Parathyroid adenoma (tissue), 2 donors: Measurements from ENCODE around the gene UBR3.
"Not testable (repeated sequence)": the region's sequence is repeated elsewhere in the genome, so short reads cannot be mapped to it uniquely, and the experiment has no call there.

Experiments
- H2AFZ ChIP-seq: fragments of 300-600 bp; sonication (generic); one replicate; pipeline ENCODE4 v1.7.0; 2017; ENCODE audit warnings: antibody characterized with exemption, mild to moderate bottlenecking
- H3K27ac ChIP-seq: fragments of 300-600 bp; sonication (generic); one replicate; pipeline ENCODE4 v1.7.0; 2017
- H3K27me3 ChIP-seq: fragments of 300-600 bp; sonication (generic); one replicate; pipeline ENCODE4 v1.7.0; 2017; ENCODE audit warnings: low read length; ENCODE audit not compliant: control insufficient read depth, insufficient read depth
- H3K36me3 ChIP-seq: fragments of 300-600 bp; sonication (generic); one replicate; pipeline ENCODE4 v1.7.0; 2017; ENCODE audit warnings: low read length; ENCODE audit not compliant: control insufficient read depth, insufficient read depth
- H3K4me1 ChIP-seq: fragments of 300-600 bp; sonication (generic); one replicate; pipeline ENCODE4 v1.7.0; 2017; ENCODE audit warnings: control low read depth
- H3K4me2 ChIP-seq: fragments of 300-600 bp; sonication (generic); one replicate; pipeline ENCODE4 v1.7.0; 2017; ENCODE audit warnings: low read length
- H3K4me3 ChIP-seq: fragments of 300-600 bp; sonication (generic); one replicate; pipeline ENCODE4 v1.7.0; 2017; ENCODE audit warnings: low read depth, low read length
- H3K79me2 ChIP-seq: fragments of 300-600 bp; sonication (generic); one replicate; pipeline ENCODE4 v1.7.0; 2017; ENCODE audit warnings: control low read depth
- H3K9ac ChIP-seq: fragments of 300-600 bp; sonication (generic); one replicate; pipeline ENCODE4 v1.7.0; 2017; ENCODE audit warnings: mild to moderate bottlenecking
- H3K9me3 ChIP-seq: fragments of 300-600 bp; sonication (generic); one replicate; pipeline ENCODE4 v1.7.0; 2017; ENCODE audit warnings: low read length; ENCODE audit not compliant: control insufficient read depth
- TF ChIP-seq, protein P1 (sequence below): fragments of 300-600 bp; sonication (generic); IDR thresholded peaks from one replicate; pipeline ENCODE4 v1.7.0; 2017; ENCODE audit warnings: antibody characterized with exemption, mild to moderate bottlenecking
- donor health status: primary hyperparathyroidism.

Gene UBR3

DNA sequence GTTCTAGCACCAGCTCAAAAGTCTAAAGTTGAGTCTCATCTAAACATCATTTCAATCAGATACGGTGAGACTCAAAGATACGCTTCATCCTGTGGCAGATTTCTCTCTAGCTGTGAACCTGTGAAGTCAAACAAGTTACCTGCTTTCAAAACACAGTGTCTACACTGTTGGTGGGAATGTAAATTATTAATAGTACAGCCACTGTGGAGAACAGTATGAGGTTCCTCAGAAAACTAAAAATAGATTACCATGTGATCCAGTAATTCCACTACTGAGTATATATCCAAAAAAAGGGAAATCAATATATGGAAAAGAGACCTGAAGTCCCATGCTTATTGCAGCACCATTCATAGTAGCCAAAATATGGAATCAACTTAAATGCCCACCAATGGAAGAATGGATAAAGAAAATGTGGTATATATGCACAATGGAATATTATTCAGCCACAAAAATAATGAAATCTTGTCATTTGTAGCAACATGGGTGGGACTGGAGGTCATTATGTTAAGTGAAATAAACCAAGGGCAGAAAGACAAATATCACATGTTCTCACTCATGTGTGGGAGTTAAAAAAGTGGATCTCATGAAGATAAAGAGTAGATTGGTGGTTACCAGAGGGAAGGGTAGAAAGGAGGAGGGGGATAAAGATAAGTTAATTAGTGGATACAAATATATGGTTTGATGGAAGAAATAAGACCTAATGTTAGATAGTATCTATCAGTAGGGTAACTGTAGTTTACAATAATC is 11.7 kb downstream of the UBR3 start:
- no peaks in the 10 kb centered on the region for H3K9me3 ChIP-seq
- TF ChIP-seq, protein P1, sequence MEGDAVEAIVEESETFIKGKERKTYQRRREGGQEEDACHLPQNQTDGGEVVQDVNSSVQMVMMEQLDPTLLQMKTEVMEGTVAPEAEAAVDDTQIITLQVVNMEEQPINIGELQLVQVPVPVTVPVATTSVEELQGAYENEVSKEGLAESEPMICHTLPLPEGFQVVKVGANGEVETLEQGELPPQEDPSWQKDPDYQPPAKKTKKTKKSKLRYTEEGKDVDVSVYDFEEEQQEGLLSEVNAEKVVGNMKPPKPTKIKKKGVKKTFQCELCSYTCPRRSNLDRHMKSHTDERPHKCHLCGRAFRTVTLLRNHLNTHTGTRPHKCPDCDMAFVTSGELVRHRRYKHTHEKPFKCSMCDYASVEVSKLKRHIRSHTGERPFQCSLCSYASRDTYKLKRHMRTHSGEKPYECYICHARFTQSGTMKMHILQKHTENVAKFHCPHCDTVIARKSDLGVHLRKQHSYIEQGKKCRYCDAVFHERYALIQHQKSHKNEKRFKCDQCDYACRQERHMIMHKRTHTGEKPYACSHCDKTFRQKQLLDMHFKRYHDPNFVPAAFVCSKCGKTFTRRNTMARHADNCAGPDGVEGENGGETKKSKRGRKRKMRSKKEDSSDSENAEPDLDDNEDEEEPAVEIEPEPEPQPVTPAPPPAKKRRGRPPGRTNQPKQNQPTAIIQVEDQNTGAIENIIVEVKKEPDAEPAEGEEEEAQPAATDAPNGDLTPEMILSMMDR, result no peak
- H3K4me1 ChIP-seq, result peaks cover 8% of the 10 kb centered on the region
- no peak overlapping the region for H3K9ac ChIP-seq
- no peak overlapping the region for H2AFZ ChIP-seq
- H3K36me3 ChIP-seq, result no peaks in the 10 kb centered on the region
- no peak overlapping the region for H3K27ac ChIP-seq
- no peaks in the 10 kb centered on the region for H3K27me3 ChIP-seq
- H3K79me2 ChIP-seq, result peaks cover 56% of the 10 kb centered on the region
- no peak overlapping the region for H3K4me2 ChIP-seq
- no peak overlapping the region for H3K4me3 ChIP-seq

DNA sequence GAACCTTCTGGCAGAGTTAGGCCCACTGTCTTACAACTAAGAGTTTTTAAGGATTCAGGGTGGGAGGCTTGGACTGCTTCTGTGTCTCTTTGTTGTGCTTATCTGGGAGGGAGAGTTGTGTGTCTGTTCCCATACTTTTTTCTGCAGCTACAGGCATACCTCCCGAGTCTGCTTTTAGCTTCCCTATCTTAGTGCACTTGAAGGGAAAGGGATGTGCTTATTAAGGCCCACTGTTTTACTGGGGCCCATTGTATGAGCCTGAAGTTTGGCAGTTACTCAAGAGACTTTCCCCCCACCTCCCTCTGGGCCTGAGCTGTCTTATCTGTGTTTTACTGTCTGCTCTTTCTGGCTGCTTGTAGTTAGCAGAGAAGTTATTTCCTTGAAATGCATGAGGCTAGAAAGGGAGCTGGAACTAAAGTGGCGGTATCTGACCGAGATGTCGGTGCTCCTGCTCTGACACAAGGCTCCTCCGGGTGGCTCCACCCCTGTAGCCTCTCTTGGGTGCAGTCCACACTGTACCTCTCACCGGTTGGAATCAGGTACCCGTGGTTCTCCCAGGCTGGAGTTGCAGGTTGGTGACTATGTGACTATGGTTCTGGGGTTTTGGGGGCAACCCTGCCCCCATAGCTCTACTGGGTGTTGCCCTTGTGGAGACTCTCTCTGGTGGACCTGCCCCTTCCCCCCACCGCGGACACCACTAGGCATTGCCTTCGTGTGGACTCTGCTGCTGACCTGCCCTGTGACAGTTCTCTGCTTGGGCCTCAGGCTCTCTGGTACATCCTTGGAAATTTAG is 12.9 kb downstream of the UBR3 start:
- H3K79me2 ChIP-seq, result peaks cover 60% of the 10 kb centered on the region
- TF ChIP-seq, protein P1, result no peak
- H3K4me1 ChIP-seq, result peaks cover 8% of the 10 kb centered on the region
- no peak overlapping the region for H3K4me3 ChIP-seq
- no peak overlapping the region for H2AFZ ChIP-seq
- no peaks in the 10 kb centered on the region for H3K27me3 ChIP-seq
- H3K4me2 ChIP-seq, result no peak overlapping the region
- H3K27ac ChIP-seq, result no peak overlapping the region
- H3K9me3 ChIP-seq, result no peaks in the 10 kb centered on the region
- no peak overlapping the region for H3K9ac ChIP-seq
- no peaks in the 10 kb centered on the region for H3K36me3 ChIP-seq

DNA sequence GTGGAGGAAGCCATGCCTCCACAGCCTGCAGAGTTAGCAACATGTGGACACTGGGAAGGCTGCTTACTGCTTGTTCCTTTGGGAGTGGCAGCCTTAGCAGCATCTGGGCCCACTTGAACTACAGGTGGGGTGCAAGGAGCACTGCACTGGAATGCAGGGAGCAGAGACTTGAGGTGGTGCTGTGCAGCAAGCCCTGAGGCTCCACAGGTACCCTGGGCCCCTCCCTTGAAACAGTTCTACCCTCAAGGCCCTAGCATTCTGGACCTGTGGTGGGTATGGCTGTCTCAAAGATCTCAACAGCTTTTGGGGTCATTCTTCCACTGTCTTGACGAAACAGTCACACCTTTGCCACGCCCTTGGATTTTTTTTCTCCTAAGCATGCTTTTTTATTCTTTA is 13.5 kb downstream of the UBR3 start:
- Histone ChIP-seq H3K36me3 (no peaks in the 10 kb centered on the region), H3K4me2 (no peak overlapping the region), H3K4me3 (no peak overlapping the region), H3K27ac (no peak overlapping the region), H3K27me3 (no peaks in the 10 kb centered on the region), H2AFZ (no peak overlapping the region), H3K79me2 (peaks cover 62% of the 10 kb centered on the region), H3K4me1 (peaks cover 8% of the 10 kb centered on the region), H3K9me3 (no peaks in the 10 kb centered on the region), H3K9ac (no peak overlapping the region)
- TF ChIP-seq, protein P1, result no peak

DNA sequence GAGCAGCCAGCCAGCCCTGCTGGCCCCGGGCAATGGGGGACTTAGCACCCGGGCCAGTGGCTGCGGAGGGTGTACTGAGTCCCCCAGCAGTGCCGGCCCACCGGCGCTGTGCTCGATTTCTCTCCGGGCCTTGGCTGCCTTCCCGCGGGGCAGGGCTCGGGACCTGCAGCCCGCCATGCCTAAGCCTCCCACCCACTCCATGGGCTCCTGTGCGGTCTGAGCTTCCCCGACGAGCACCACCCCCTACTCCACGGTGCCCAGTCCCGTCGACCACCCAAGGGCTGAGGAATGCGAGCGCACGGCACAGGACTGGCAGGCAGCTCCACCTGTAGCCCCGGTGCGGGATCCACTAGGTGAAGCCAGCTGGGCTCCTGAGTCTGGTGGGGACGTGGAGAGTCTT is 14.4 kb downstream of the UBR3 start:
- not testable (repeated sequence) for H3K4me3 ChIP-seq, H3K27ac ChIP-seq, H2AFZ ChIP-seq, H3K4me1 ChIP-seq, H3K4me2 ChIP-seq, H3K9me3 ChIP-seq, H3K9ac ChIP-seq, H3K27me3 ChIP-seq, H3K36me3 ChIP-seq
- peaks cover 62% of the 10 kb centered on the region for H3K79me2 ChIP-seq

DNA sequence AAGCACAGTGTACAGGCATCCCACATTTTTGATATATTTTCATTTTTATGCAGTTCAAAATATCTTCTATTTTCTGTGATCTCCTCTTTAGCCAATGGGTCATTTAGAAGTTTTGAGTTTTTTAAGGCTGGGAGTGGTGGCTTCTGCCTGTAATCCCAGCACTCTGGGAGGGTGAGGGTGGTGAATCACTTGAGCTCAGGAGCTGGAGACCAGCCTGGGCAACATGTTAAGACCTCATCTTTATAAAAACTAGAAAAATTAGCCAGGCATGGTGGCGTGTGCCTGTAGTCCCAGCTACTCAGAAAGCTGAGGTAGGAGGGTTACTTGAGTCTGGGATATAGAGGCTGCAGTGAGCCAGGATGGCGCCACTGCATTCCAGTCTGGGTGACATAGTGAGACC is 17.8 kb downstream of the UBR3 start:
- Histone ChIP-seq H3K9me3 (no peaks in the 10 kb centered on the region), H3K4me1 (peaks cover 4% of the 10 kb centered on the region)
- TF ChIP-seq, protein P1, result no peak

DNA sequence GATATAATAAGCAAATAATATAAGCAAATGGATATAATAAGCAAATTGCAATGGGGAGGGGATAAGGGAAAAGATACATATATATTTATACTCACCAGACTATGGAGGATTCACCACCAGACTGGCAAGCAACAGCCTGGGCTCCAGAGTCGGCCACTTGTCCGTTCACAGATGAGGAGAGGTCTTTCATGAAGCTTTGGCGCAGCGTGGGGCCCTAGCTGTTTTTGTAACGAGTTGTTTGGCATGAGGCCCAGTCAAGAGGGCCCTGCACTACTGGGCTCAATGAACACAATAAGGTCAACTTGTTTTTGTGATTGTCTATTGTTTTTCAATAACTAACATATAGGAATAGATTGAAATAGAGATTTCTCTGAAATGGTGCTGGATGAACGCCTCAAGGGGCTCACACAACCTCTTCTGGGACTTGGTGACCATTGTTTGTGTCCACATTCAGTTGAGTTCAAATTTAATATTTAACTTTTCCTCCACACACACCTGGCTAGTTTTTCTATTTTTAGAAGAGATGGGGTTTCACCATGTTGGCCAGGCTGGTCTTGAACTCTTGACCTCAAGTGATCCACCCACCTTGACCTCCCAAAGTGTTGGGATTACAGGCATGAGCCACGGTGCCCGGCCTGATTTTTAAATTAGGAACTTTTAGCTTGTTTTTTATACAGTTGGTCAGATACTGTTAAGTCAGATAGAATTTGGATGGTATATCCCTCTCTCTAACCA is 21.9 kb downstream of the UBR3 start:
- not testable (repeated sequence) for H3K9ac ChIP-seq, H3K4me3 ChIP-seq, H2AFZ ChIP-seq, H3K9me3 ChIP-seq, H3K4me2 ChIP-seq, H3K27ac ChIP-seq, H3K36me3 ChIP-seq, H3K4me1 ChIP-seq, H3K27me3 ChIP-seq
- peaks cover 55% of the 10 kb centered on the region for H3K79me2 ChIP-seq

More for the DNA sequence above, 17.8 kb downstream of the UBR3 start:
- H3K4me2 ChIP-seq, result no peak overlapping the region
- H3K79me2 ChIP-seq, result peaks cover 57% of the 10 kb centered on the region
- no peaks in the 10 kb centered on the region for H3K36me3 ChIP-seq
- no peak overlapping the region for H3K9ac ChIP-seq
- H3K4me3 ChIP-seq, result no peak overlapping the region
- H3K27ac ChIP-seq, result no peak overlapping the region
- no peak overlapping the region for H2AFZ ChIP-seq
- no peaks in the 10 kb centered on the region for H3K27me3 ChIP-seq
